ENCODE data around the gene C22orf23. TPM values are rescaled to one million over a fixed set of nuclear protein-coding genes. Genes with fewer than 3 reads are reported as not detected.

Gene C22orf23
- total and polyA plus RNA-seq, 2 of the 13 experiments (the other 11 are each of a cell fraction or from before 2014, with no cell fraction given), result 0.21 to 0.24 TPM

DNA sequence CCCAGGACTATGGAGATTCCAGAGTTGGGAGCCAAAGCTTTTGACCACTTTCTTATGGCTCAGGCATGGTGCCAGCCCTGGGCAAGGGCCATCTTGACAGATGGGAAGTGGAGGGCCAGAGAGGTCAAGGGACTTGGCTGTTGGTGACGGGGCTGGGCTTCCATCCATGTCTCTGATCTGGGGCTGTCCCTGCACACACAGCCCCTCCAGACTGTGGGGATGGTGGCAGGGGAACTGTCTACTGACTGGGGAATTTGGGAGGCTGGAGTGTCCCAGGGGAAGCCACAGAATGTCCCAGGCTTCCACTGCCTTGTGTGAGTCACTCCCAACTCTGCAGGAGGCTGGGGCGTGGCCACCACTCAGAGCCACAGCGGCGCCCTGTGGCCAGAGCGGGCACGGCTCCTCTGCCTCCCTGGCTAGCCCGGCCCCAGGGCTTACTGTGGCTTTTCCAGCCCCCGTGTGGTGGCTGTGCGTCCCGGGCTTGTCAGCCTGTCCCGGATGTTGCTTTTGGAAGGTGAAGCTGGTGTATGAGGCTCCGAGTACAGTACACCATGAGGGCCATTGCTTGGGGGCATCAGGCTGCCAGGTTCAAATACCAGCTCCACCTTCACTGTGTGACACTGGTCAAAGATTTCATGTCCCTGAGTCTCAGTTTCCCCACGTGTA, 19.6 kb downstream of the C22orf23 start:
- peaks cover 11 to 26% of the 10 kb centered on the region in 2 experiments; a peak in 4 of 5 replicates for H3K36me3 ChIP-seq (replicated peaks in 1 of 2; ENCODE audit: control insufficient read depth in 1 of 2, insufficient read depth in 2 of 2, low read length in 2 of 2)
- intact Hi-C loops (cut with micrococcal nuclease; ENCODE audit: unreplicated experiment) (loop anchor here (2.0 to 5.0 kb wide), 2 partner anchors 33 to 47 kb away; no protein-coding TSS in a partner anchor), in situ Hi-C loops (cut with HindIII; ENCODE audit: extremely low pct_ligation_motif_present, low pct_unique_long_range_greater_than_20kb) (loop anchor here (10.0 kb wide), 1 partner anchor 119 kb away; no protein-coding TSS in a partner anchor)
- H3K4me1 ChIP-seq (ENCODE audit: insufficient read depth, low read length), result peaks cover 13% of the 10 kb centered on the region
- POLR2A ChIA-PET, result interaction anchor here (0.7 to 1.1 kb wide), 2 partner anchors 27 to 79 kb away, joined by 3 to 4 read pairs; partner anchors contain the start of gene MICALL1
- CTCF ChIA-PET (ENCODE audit: low intra/inter-chr PET ratio, low total read pairs), result interaction anchor here (0.7 to 1.9 kb wide), 7 partner anchors 19 to 116 kb away, joined by 3 to 28 read pairs (median 4); no protein-coding TSS in a partner anchor
- H3K27ac ChIP-seq (ENCODE audit: extremely low read length, insufficient read depth, low read length), result peak overlapping the region; percentile 21
- peak overlapping the region; percentile 41; the same call in 1 of the 2 replicates for H3K4me2 ChIP-seq (ENCODE audit: low read depth, low read length)
- H2AFZ ChIP-seq (ENCODE audit: low read length), result no peak overlapping the region
- 0 out of 2 replicates have a peak overlapping the region, but pooled peaks have one; percentile 19 for H3K9ac ChIP-seq (ENCODE audit: insufficient read depth, low read depth, low read length)
- no peaks in the 10 kb centered on the region for H3K27me3 ChIP-seq (ENCODE audit: control insufficient read depth in 1 of 2, insufficient read depth in 2 of 2, low read length in 2 of 2)
- H3K79me2 ChIP-seq (ENCODE audit: insufficient read depth, low read length), result no peaks in the 10 kb centered on the region
- H3K9me3 ChIP-seq (ENCODE audit: low read length), result no peaks in the 10 kb centered on the region
- WGBS (ENCODE audit: low lambda C conversion rate), result no CpG with 5 or more reads among the region's 13 CpGs
- ATAC-seq, result peak; percentile 98
- peak; percentile 91 for FAIRE-seq
- peak; percentile 83 for DNase-seq (ENCODE audit: low spot score)
- no peak overlapping the region for H3K4me3 ChIP-seq (replicated peaks in 1 of 3; ENCODE audit: insufficient read depth in 1 of 3, low read depth in 2 of 3, low read length in 3 of 3)
- H4K20me1 ChIP-seq (ENCODE audit: insufficient read depth, low read length), result no peaks in the 10 kb centered on the region
- no TSS peak for BruUV-seq (replicated peaks)
- TF ChIP-seq ZNF468 (CRISPR knock-in tag; IDR thresholded peaks at IDR 0.05) (no peak), CEBPG (CRISPR knock-in tag; IDR thresholded peaks at IDR 0.05) (no peak), ZNF235 (CRISPR knock-in tag; IDR thresholded peaks at IDR 0.05; ENCODE audit: borderline replicate concordance) (no peak), ZNF296 (CRISPR knock-in tag; conservative IDR thresholded peaks at IDR 0.05) (no peak), PCBP1 (IDR thresholded peaks at IDR 0.05; ENCODE audit: borderline replicate concordance, low read depth, low read length) (no peak), CREB1 (IDR thresholded peaks at IDR 0.05) (no peak), CREB1 (CRISPR knock-in tag; IDR thresholded peaks at IDR 0.05) (no peak), SMC3 (IDR thresholded peaks at IDR 0.05; ENCODE audit: low read length) (peak; percentile 42), KLF6 (CRISPR knock-in tag; IDR thresholded peaks at IDR 0.05) (peak; percentile 56; the same call in 1 of the 2 replicates)
- TF ChIP-seq, protein P1, sequence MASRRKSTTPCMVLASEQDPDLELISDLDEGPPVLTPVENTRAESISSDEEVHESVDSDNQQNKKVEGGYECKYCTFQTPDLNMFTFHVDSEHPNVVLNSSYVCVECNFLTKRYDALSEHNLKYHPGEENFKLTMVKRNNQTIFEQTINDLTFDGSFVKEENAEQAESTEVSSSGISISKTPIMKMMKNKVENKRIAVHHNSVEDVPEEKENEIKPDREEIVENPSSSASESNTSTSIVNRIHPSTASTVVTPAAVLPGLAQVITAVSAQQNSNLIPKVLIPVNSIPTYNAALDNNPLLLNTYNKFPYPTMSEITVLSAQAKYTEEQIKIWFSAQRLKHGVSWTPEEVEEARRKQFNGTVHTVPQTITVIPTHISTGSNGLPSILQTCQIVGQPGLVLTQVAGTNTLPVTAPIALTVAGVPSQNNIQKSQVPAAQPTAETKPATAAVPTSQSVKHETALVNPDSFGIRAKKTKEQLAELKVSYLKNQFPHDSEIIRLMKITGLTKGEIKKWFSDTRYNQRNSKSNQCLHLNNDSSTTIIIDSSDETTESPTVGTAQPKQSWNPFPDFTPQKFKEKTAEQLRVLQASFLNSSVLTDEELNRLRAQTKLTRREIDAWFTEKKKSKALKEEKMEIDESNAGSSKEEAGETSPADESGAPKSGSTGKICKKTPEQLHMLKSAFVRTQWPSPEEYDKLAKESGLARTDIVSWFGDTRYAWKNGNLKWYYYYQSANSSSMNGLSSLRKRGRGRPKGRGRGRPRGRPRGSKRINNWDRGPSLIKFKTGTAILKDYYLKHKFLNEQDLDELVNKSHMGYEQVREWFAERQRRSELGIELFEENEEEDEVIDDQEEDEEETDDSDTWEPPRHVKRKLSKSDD (CRISPR knock-in tag; IDR thresholded peaks at IDR 0.05; ENCODE audit: low read depth), result 0 out of 2 replicates have a peak, but pooled peaks have one; percentile 31
- TF ChIP-seq, protein P2, sequence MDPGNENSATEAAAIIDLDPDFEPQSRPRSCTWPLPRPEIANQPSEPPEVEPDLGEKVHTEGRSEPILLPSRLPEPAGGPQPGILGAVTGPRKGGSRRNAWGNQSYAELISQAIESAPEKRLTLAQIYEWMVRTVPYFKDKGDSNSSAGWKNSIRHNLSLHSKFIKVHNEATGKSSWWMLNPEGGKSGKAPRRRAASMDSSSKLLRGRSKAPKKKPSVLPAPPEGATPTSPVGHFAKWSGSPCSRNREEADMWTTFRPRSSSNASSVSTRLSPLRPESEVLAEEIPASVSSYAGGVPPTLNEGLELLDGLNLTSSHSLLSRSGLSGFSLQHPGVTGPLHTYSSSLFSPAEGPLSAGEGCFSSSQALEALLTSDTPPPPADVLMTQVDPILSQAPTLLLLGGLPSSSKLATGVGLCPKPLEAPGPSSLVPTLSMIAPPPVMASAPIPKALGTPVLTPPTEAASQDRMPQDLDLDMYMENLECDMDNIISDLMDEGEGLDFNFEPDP (CRISPR knock-in tag; conservative IDR thresholded peaks at IDR 0.05), result 0 out of 2 replicates have a peak, but pooled peaks have one; percentile 80
- TF ChIP-seq, protein P3, sequence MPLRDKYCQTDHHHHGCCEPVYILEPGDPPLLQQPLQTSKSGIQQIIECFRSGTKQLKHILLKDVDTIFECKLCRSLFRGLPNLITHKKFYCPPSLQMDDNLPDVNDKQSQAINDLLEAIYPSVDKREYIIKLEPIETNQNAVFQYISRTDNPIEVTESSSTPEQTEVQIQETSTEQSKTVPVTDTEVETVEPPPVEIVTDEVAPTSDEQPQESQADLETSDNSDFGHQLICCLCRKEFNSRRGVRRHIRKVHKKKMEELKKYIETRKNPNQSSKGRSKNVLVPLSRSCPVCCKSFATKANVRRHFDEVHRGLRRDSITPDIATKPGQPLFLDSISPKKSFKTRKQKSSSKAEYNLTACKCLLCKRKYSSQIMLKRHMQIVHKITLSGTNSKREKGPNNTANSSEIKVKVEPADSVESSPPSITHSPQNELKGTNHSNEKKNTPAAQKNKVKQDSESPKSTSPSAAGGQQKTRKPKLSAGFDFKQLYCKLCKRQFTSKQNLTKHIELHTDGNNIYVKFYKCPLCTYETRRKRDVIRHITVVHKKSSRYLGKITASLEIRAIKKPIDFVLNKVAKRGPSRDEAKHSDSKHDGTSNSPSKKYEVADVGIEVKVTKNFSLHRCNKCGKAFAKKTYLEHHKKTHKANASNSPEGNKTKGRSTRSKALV (CRISPR knock-in tag; IDR thresholded peaks at IDR 0.05), result 0 out of 2 replicates have a peak, but pooled peaks have one; percentile 39
- TF ChIP-seq, protein P4, sequence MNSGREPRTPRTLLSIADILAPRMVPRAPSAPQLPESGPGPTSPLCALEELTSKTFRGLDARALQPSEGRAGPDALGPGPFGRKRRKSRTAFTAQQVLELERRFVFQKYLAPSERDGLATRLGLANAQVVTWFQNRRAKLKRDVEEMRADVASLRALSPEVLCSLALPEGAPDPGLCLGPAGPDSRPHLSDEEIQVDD (CRISPR knock-in tag; IDR thresholded peaks at IDR 0.05; ENCODE audit: borderline replicate concordance), result no peak
- TF ChIP-seq, protein P5, sequence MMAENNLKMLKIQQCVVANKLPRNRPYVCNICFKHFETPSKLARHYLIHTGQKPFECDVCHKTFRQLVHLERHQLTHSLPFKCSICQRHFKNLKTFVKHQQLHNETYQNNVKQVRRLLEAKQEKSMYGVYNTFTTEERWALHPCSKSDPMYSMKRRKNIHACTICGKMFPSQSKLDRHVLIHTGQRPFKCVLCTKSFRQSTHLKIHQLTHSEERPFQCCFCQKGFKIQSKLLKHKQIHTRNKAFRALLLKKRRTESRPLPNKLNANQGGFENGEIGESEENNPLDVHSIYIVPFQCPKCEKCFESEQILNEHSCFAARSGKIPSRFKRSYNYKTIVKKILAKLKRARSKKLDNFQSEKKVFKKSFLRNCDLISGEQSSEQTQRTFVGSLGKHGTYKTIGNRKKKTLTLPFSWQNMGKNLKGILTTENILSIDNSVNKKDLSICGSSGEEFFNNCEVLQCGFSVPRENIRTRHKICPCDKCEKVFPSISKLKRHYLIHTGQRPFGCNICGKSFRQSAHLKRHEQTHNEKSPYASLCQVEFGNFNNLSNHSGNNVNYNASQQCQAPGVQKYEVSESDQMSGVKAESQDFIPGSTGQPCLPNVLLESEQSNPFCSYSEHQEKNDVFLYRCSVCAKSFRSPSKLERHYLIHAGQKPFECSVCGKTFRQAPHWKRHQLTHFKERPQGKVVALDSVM (CRISPR knock-in tag; IDR thresholded peaks at IDR 0.05), result peak; percentile 40; the same call in 1 of the 2 replicates

Measured in HepG2 (cell line).